ENCODE measurements around the gene IL2RA. TPM values are rescaled to one million over a fixed set of nuclear protein-coding genes. Genes with fewer than 3 reads are reported as not detected.

IL2RA gene
- total and polyA plus RNA-seq, 2 experiments from 2014 or later = not detected

GRCh38 chr10:6040205-6040604 is 22.0 kb downstream of the IL2RA start:
- no peaks in the 10 kb centered on the region for H3K36me3 ChIP-seq (ENCODE audit: insufficient read depth)
- no peaks in the 10 kb centered on the region for H3K36me3 Mint-ChIP-seq (ENCODE audit: low read depth)
- H3K9me2 ChIP-seq (ENCODE audit: insufficient read depth) = no peaks in the 10 kb centered on the region
- H3K4me1 ChIP-seq (ENCODE audit: insufficient read depth) = no peaks in the 10 kb centered on the region
- H2AFZ ChIP-seq = no peak overlapping the region
- H4K20me1 ChIP-seq (replicated peaks; ENCODE audit: insufficient read depth) = no peaks in the 10 kb centered on the region
- H3K27me3 Mint-ChIP-seq (ENCODE audit: insufficient read depth, low read depth, poor library complexity) = no peaks in the 10 kb centered on the region
- no peak overlapping the region for H3K4me3 ChIP-seq
- no peak overlapping the region for H3K27ac ChIP-seq (ENCODE audit: low read depth)
- no peaks in the 10 kb centered on the region for H3F3A ChIP-seq (replicated peaks; ENCODE audit: low read depth)
- no peaks in the 10 kb centered on the region for H3K27me3 ChIP-seq (ENCODE audit: insufficient read depth)
- no peak for DNase-seq (ENCODE audit: low spot score)
- no peaks in the 10 kb centered on the region for H3K9me3 Mint-ChIP-seq
- no peak overlapping the region for H3K4me3 Mint-ChIP-seq
- no peak for ATAC-seq
- no peak overlapping the region for H3K27ac Mint-ChIP-seq
- no peak overlapping the region for H3K4me2 ChIP-seq
- no peak for TF ChIP-seq STAT1 (IDR thresholded peaks at IDR 0.05; ENCODE audit: unreplicated experiment)
- no peak for TF ChIP-seq EZH2phosphoT487 (IDR thresholded peaks at IDR 0.05; ENCODE audit: unreplicated experiment)
- TF ChIP-seq NANOG (IDR thresholded peaks at IDR 0.05; ENCODE audit: borderline replicate concordance) = no peak
- no peak for TF ChIP-seq ZNF331 (CRISPR knock-in tag; IDR thresholded peaks at IDR 0.05; ENCODE audit: low read depth)
- no peak for TF ChIP-seq POLR2AphosphoS5 (IDR thresholded peaks at IDR 0.05; ENCODE audit: low read depth)
- no peak for TF ChIP-seq ZNF462 (CRISPR knock-in tag; IDR thresholded peaks at IDR 0.05)
- no peak for TF ChIP-seq EZH2 (IDR thresholded peaks at IDR 0.05; ENCODE audit: low read depth, unreplicated experiment)
- no peak for TF ChIP-seq REST (IDR thresholded peaks at IDR 0.05; ENCODE audit: unreplicated experiment)
- no peak for TF ChIP-seq ZNF114 (CRISPR knock-in tag; IDR thresholded peaks at IDR 0.05)
- TF ChIP-seq ETS1 (IDR thresholded peaks at IDR 0.05) = no peak
- H3K4me1 Mint-ChIP-seq = no peaks in the 10 kb centered on the region; the same call in 2 of the 3 replicates
- no peaks in the 10 kb centered on the region for H3K79me2 ChIP-seq (replicated peaks; ENCODE audit: insufficient read depth)

Data from GM23338 (cell line).